HCT116 (cell line): ENCODE measurements around the gene AKT1. TPM values are rescaled to one million over a fixed set of nuclear protein-coding genes. Genes with fewer than 3 reads are reported as not detected.

Source experiments
- ATAC-seq: fragments of 200-7000 bp; cut with Tn5 transposase; 2 replicates; pipeline ENCODE4 v1.9.1; 2020; ENCODE audit warnings: mild to moderate bottlenecking, moderate library complexity
- BruUV-seq: library from RNA; stranded (reverse); fragments of 400-500 nt; replicated peaks from 2 replicates; lab custom pipeline; 2021; lab: Mats Ljungman, UMichigan
- CTCF ChIA-PET: fragments of 300-600 bp; sonication (Branson Sonifier 250); formaldehyde crosslinking; loops from one replicate; lab custom pipeline; 2021; ENCODE audit warnings: antibody characterized with exemption; lab: Charles Lee
- POLR2A ChIA-PET: fragments of 300-600, 350-600 bp; sonication (Branson Sonifier 250); formaldehyde crosslinking; loops from one replicate; lab custom pipeline; 2021; ENCODE audit warnings: antibody characterized with exemption; lab: Charles Lee
- RAD21 ChIA-PET, 2 experiments: fragments of 300-600 bp; sonication (Branson Sonifier 250); formaldehyde crosslinking; loops; one replicate each; lab custom pipeline; 2023; ENCODE audit warnings: low total read pairs in 2 of 2; ENCODE audit not compliant: uncharacterized antibody in 2 of 2, unreplicated experiment in 2 of 2, low non-redundant PET in 1 of 2; lab: Charles Lee
- DNase-seq: peaks from one replicate; pipeline ENCODE4 v3.0.0-alpha.2; 2010; ENCODE audit warnings: low read depth, low spot score
- H2AFZ ChIP-seq: fragments of 200-600 bp; shearing (Covaris generic), sonication (generic); 2 replicates; pipeline ENCODE4 v1.6.1; 2017; ENCODE audit warnings: low read depth, mixed run types, mixed read lengths, antibody characterized with exemption, low read length; ENCODE audit not compliant: poor library complexity, severe bottlenecking
- H3K27ac ChIP-seq: 2 replicates; pipeline ENCODE4 v1.5.1; 2012; ENCODE audit warnings: low read depth, low read length
- H3K27me3 ChIP-seq: fragments of 200-600 bp; sonication (generic); 2 replicates; pipeline ENCODE4 v1.6.1; 2016; ENCODE audit warnings: mixed run types, low read length, mixed read lengths; ENCODE audit not compliant: insufficient read depth
- H3K36me3 ChIP-seq, 2 experiments: fragments of 200-500 bp in 1 of 2; fragments of 200-600 bp in 1 of 2; sonication (Bioruptor generic) in 1 of 2; sonication (generic) in 1 of 2; 2 replicates each; pipeline versions ENCODE4 v1.5.1 to v1.6.1; 2014 to 2016; ENCODE audit warnings: low read length in 2 of 2, inconsistent platforms in 1 of 2, mixed read lengths in 1 of 2, mixed run types in 1 of 2; ENCODE audit not compliant: insufficient read depth in 2 of 2, control insufficient read depth in 1 of 2
- H3K4me1 ChIP-seq, 2 experiments: fragments of 200-600 bp in 1 of 2; sonication (generic) in 1 of 2; 2 replicates each; pipeline versions ENCODE4 v1.5.1 to v1.6.1; 2012 to 2017; ENCODE audit warnings: low read length in 2 of 2, inconsistent platforms in 1 of 2, mild to moderate bottlenecking in 1 of 2, mixed read lengths in 1 of 2, mixed run types in 1 of 2, moderate library complexity in 1 of 2; ENCODE audit not compliant: insufficient read depth in 2 of 2, control insufficient read depth in 1 of 2
- H3K4me2 ChIP-seq: fragments of 200-600 bp; sonication (generic); 2 replicates; pipeline ENCODE4 v1.6.1; 2017; ENCODE audit warnings: mixed run types, low read length, mixed read lengths
- H3K4me3 ChIP-seq, 2 experiments: fragments of 200-600 bp in 1 of 2; sonication (generic) in 1 of 2; replicated peaks in 1 of 2; 2 replicates each; pipeline ENCODE4 v1.5.1; 2011 to 2016; ENCODE audit warnings: low read length in 2 of 2, control low read depth in 1 of 2, low read depth in 1 of 2, mild to moderate bottlenecking in 1 of 2, mixed read lengths in 1 of 2, mixed run types in 1 of 2
- H3K79me2 ChIP-seq: fragments of 200-600 bp; sonication (generic); 2 replicates; pipeline ENCODE4 v1.6.1; 2017; ENCODE audit warnings: mild to moderate bottlenecking, mixed run types, low read length, moderate library complexity, mixed read lengths; ENCODE audit not compliant: insufficient read depth
- H3K9ac ChIP-seq: fragments of 200-600 bp; sonication (generic); 2 replicates; pipeline ENCODE4 v1.6.1; 2016; ENCODE audit warnings: low read length, mixed read lengths
- H3K9me2 ChIP-seq: fragments of 200-600 bp; sonication (generic), shearing (Covaris generic); 2 replicates; pipeline ENCODE4 v1.6.1; 2017; ENCODE audit warnings: mixed run types, mild to moderate bottlenecking, moderate library complexity; ENCODE audit not compliant: insufficient read depth
- H3K9me3 ChIP-seq, 2 experiments: fragments of 200-500 bp in 1 of 2; fragments of 200-600 bp in 1 of 2; sonication (Bioruptor generic) in 1 of 2; sonication (generic) in 1 of 2; 2 replicates each; pipeline ENCODE4 v1.6.1; 2014 to 2017; ENCODE audit warnings: low read length in 2 of 2, mixed read lengths in 2 of 2, inconsistent platforms in 1 of 2, low read depth in 1 of 2, mild to moderate bottlenecking in 1 of 2, mixed run types in 1 of 2, moderate library complexity in 1 of 2; ENCODE audit not compliant: control insufficient read depth in 1 of 2, insufficient read depth in 1 of 2
- H4K20me1 ChIP-seq: fragments of 200-600 bp; sonication (generic), shearing (Covaris generic); 2 replicates; pipeline ENCODE4 v1.6.1; 2017; ENCODE audit warnings: mixed run types, mild to moderate bottlenecking, moderate library complexity; ENCODE audit not compliant: insufficient read depth
- CBX3 ChIP-seq: IDR thresholded peaks from 2 replicates; pipeline ENCODE4 v1.6.1; 2012; ENCODE audit warnings: low read depth
- CEBPB ChIP-seq: IDR thresholded peaks from 2 replicates; pipeline ENCODE4 v1.6.1; 2012; ENCODE audit warnings: low read depth
- CTCF ChIP-seq, 3 experiments: fragments of 200-600 bp in 1 of 3; sonication (generic) in 1 of 3; IDR thresholded peaks in 2 of 3; conservative IDR thresholded peaks in 1 of 3; 2 replicates each; pipeline ENCODE4 v1.5.1; 2012 to 2017; ENCODE audit warnings: low read depth in 2 of 3, low read length in 2 of 3, antibody characterized with exemption in 1 of 3, borderline replicate concordance in 1 of 3, control low read depth in 1 of 3, mild to moderate bottlenecking in 1 of 3, mixed read lengths in 1 of 3, mixed run types in 1 of 3, moderate library complexity in 1 of 3; ENCODE audit not compliant: insufficient read depth in 1 of 3
- EGR1 ChIP-seq: IDR thresholded peaks from 2 replicates; pipeline ENCODE4 v1.6.1; 2012; ENCODE audit warnings: low read depth
- ELF1 ChIP-seq: IDR thresholded peaks from 2 replicates; pipeline ENCODE4 v1.6.1; 2012; ENCODE audit warnings: low read depth, borderline replicate concordance
- EZH2 ChIP-seq: fragments of 200-600 bp; sonication (generic); IDR thresholded peaks from 2 replicates; pipeline ENCODE4 v1.6.1; 2017; ENCODE audit warnings: antibody characterized with exemption, mixed run types
- EZH2phosphoT487 ChIP-seq: fragments of 200-600 bp; IDR thresholded peaks from 2 replicates; pipeline ENCODE4 v1.6.1; 2018; ENCODE audit warnings: antibody characterized with exemption, borderline replicate concordance
- FOSL1 ChIP-seq: IDR thresholded peaks from 2 replicates; pipeline ENCODE4 v1.6.1; 2012; ENCODE audit warnings: low read depth
- MAX ChIP-seq: IDR thresholded peaks from 2 replicates; pipeline ENCODE4 v1.6.1; 2012
- POLR2A ChIP-seq: IDR thresholded peaks from 2 replicates; pipeline ENCODE4 v1.7.0; 2011; ENCODE audit warnings: borderline replicate concordance; ENCODE audit not compliant: insufficient read depth, insufficient read length; ENCODE audit errors: extremely low read depth
- POLR2AphosphoS5 ChIP-seq: IDR thresholded peaks from 2 replicates; pipeline ENCODE4 v1.6.1; 2011; ENCODE audit warnings: mild to moderate bottlenecking, low read depth, low read length, moderate library complexity
- SRF ChIP-seq: IDR thresholded peaks from 2 replicates; pipeline ENCODE4 v1.6.1; 2012; ENCODE audit warnings: low read depth
- TCF7L2 ChIP-seq: IDR thresholded peaks from 2 replicates; pipeline ENCODE4 v1.7.0; 2011; ENCODE audit warnings: borderline replicate concordance, inconsistent platforms; ENCODE audit not compliant: insufficient read depth, insufficient read length; ENCODE audit errors: extremely low read depth
- YY1 ChIP-seq: IDR thresholded peaks from 2 replicates; pipeline ENCODE4 v1.6.1; 2011; ENCODE audit warnings: low read length, low read depth, moderate library complexity, mild to moderate bottlenecking; ENCODE audit not compliant: insufficient replicate concordance; ENCODE audit errors: extremely low read depth
- ZBTB33 ChIP-seq: IDR thresholded peaks from 2 replicates; pipeline ENCODE4 v1.6.1; 2011; ENCODE audit warnings: mild to moderate bottlenecking, low read length, moderate library complexity; ENCODE audit not compliant: insufficient replicate concordance; ENCODE audit errors: extremely low read depth
- ZFX ChIP-seq: fragments of 450-650 bp; IDR thresholded peaks from 2 replicates; pipeline ENCODE4 v1.6.1; 2017
- ZNF274 ChIP-seq: fragments of 200-500 bp; sonication (Bioruptor generic); IDR thresholded peaks from 2 replicates; pipeline ENCODE4 v1.6.1; 2014; ENCODE audit warnings: mild to moderate bottlenecking, low read depth, low read length, inconsistent platforms
- intact Hi-C: fragments of 100-400 bp; cut with micrococcal nuclease; formaldehyde crosslinking; loops from 2 replicates; pipeline ENCODE4 v1.10.0; 2022
- total RNA-seq: library from RNA; stranded (reverse); gene quantifications from one replicate; pipeline ENCODE4 v1.2.1, GENCODE V29; 2021; ENCODE audit not compliant: unreplicated experiment
- TF ChIP-seq, protein P1 (sequence below): IDR thresholded peaks from 2 replicates; pipeline ENCODE4 v1.6.1; 2012; ENCODE audit warnings: low read depth

The AKT1 gene
- total RNA-seq, 1 experiment from 2014 or later = 152 TPM

DNA sequence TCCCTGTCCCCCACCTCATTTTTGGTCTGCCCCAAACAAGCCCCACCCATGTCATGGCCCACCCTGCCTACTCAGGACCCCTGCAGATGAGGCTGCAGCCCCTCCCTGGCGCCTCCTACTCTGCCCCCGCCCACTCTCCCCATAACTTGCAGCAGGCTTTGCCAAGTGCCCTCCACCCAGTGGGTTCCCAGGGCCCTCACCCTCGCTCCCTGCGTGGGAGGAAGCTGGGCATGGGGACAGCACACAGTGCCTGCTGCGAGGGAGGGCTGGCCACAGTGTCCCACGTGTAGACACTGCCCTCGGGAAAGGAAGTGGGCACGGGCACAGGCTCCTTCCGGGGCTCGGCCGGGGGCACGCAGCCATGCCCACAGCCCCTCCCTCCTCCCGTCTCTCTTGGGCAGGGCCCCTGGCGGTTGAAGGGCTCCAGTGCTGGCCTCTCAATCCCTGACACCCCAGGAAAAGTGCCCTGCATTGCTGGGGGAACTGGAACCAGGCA is 9.4 kb downstream of the AKT1 start (continued):
- TF ChIP-seq EGR1 (no peak), CEBPB (no peak), YY1 (no peak), POLR2AphosphoS5 (no peak)

DNA sequence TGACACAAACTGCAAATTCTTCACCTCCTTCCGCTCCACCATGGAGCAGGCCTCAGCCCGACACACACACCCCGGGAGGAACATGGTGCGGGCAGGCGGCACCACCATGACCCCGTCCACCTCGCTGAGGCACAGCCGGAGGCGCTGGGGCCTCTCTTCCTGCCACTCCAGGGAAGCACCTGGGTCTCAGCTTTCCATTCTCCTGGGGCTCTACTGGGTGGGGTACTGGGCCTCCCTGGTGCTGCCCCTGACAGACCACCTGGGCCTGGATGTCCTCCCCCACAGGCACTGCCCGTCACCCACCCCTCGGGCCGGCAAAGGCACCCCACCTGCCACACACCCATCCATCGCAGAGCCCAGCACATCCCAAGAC is 9.9 kb downstream of the AKT1 start:
- H3K79me2 ChIP-seq = peaks cover 45% of the 10 kb centered on the region; the same call in 1 of the 2 replicates
- BruUV-seq = no TSS peak
- intact Hi-C loops = no loop called here
- RAD21 ChIA-PET = no interaction called here
- no peaks in the 10 kb centered on the region for H3K27me3 ChIP-seq
- no peaks in the 10 kb centered on the region for H3K4me1 ChIP-seq
- no peak overlapping the region for H3K4me3 ChIP-seq
- H3K36me3 ChIP-seq = peaks cover 2 to 7% of the 10 kb centered on the region in 2 experiments; a peak in 3 of 4 replicates
- CTCF ChIA-PET = no interaction called here
- H3K27ac ChIP-seq = no peak overlapping the region
- H3K9ac ChIP-seq = no peak overlapping the region
- no peak overlapping the region for H3K4me2 ChIP-seq
- H3K9me2 ChIP-seq = no peaks in the 10 kb centered on the region
- POLR2A ChIA-PET = no interaction called here
- no peaks in the 10 kb centered on the region for H4K20me1 ChIP-seq
- ATAC-seq (no peak), DNase-seq (no peak)
- no peaks in the 10 kb centered on the region for H3K9me3 ChIP-seq
- no peak overlapping the region for H2AFZ ChIP-seq
- TF ChIP-seq ZNF274 = no peak
- no peak for TF ChIP-seq MAX
- TF ChIP-seq TCF7L2 = no peak
- no peak for TF ChIP-seq CEBPB
- TF ChIP-seq, protein P1, sequence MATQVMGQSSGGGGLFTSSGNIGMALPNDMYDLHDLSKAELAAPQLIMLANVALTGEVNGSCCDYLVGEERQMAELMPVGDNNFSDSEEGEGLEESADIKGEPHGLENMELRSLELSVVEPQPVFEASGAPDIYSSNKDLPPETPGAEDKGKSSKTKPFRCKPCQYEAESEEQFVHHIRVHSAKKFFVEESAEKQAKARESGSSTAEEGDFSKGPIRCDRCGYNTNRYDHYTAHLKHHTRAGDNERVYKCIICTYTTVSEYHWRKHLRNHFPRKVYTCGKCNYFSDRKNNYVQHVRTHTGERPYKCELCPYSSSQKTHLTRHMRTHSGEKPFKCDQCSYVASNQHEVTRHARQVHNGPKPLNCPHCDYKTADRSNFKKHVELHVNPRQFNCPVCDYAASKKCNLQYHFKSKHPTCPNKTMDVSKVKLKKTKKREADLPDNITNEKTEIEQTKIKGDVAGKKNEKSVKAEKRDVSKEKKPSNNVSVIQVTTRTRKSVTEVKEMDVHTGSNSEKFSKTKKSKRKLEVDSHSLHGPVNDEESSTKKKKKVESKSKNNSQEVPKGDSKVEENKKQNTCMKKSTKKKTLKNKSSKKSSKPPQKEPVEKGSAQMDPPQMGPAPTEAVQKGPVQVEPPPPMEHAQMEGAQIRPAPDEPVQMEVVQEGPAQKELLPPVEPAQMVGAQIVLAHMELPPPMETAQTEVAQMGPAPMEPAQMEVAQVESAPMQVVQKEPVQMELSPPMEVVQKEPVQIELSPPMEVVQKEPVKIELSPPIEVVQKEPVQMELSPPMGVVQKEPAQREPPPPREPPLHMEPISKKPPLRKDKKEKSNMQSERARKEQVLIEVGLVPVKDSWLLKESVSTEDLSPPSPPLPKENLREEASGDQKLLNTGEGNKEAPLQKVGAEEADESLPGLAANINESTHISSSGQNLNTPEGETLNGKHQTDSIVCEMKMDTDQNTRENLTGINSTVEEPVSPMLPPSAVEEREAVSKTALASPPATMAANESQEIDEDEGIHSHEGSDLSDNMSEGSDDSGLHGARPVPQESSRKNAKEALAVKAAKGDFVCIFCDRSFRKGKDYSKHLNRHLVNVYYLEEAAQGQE = no peak
- no peak for TF ChIP-seq POLR2AphosphoS5
- no peak for TF ChIP-seq CTCF (IDR thresholded peaks at IDR 0.05 in 2 of 3, conservative IDR thresholded peaks at IDR 0.05 in 1 of 3; ENCODE audit: borderline replicate concordance in 1 of 3, insufficient read depth in 1 of 3, low read depth in 2 of 3, low read length in 2 of 3)
- no peak for TF ChIP-seq CBX3
- no peak for TF ChIP-seq EZH2
- no peak for TF ChIP-seq ELF1
- no peak for TF ChIP-seq ZBTB33
- TF ChIP-seq FOSL1 = no peak
- no peak for TF ChIP-seq EZH2phosphoT487
- no peak for TF ChIP-seq YY1
- TF ChIP-seq POLR2A = no peak
- TF ChIP-seq ZFX = no peak
- TF ChIP-seq SRF = no peak
- TF ChIP-seq EGR1 = no peak
